Vagina (tissue), 2 donors: ENCODE measurements around the gene INTS6L. TPM values are rescaled to one million over a fixed set of nuclear protein-coding genes. Genes with fewer than 3 reads are reported as not detected.

Experiments
- DNase-seq, 2 donors: peaks; one replicate each; pipeline ENCODE4 v3.0.0-alpha.2; 2017; ENCODE audit errors: extremely low spot score in 2 of 2
- H3K27ac ChIP-seq: fragments of 200-600 bp; sonication (generic); one replicate; pipeline ENCODE4 v1.5.1; 2019
- H3K27me3 ChIP-seq: fragments of 200-600 bp; sonication (generic); one replicate; pipeline ENCODE4 v1.5.1; 2019
- H3K36me3 ChIP-seq, 2 donors: fragments of 200-600 bp; sonication (generic); one replicate each; pipeline ENCODE4 v1.5.1; 2017 to 2019
- H3K4me1 ChIP-seq: fragments of 200-600 bp; sonication (generic); one replicate; pipeline ENCODE4 v1.5.1; 2019
- H3K4me3 ChIP-seq, 2 donors: fragments of 200-600 bp; sonication (generic); 1 replicate in 1 of 2; 2 replicates in 1 of 2; pipeline ENCODE4 v1.5.1; 2016 to 2019
- H3K9me3 ChIP-seq: fragments of 200-600 bp; sonication (generic); one replicate; pipeline ENCODE4 v1.5.1; 2019
- POLR2A ChIP-seq, 2 donors: fragments of 450-650 bp; IDR thresholded peaks; one replicate each; pipeline ENCODE4 v1.6.1; 2017; ENCODE audit warnings: antibody characterized with exemption in 2 of 2, mild to moderate bottlenecking in 2 of 2, moderate library complexity in 2 of 2
- POLR2AphosphoS5 ChIP-seq, 2 donors: sonication (generic); formaldehyde crosslinking; IDR thresholded peaks; one replicate each; pipeline ENCODE4 v1.9.0; 2017; ENCODE audit warnings: antibody characterized with exemption in 2 of 2, mild to moderate bottlenecking in 2 of 2, low read depth in 1 of 2; ENCODE audit not compliant: insufficient read depth in 1 of 2
- intact Hi-C: fragments of 100-400 bp; cut with DNase I; formaldehyde crosslinking; loops from one replicate; pipeline ENCODE4 v1.15.1; 2023
- total RNA-seq: library from RNA; depleted of rRNA; stranded (reverse); fragments of >200 nt; gene quantifications from one replicate; pipeline ENCODE4 v1.2.3, GENCODE V29; 2016
- TF ChIP-seq, protein P1 (sequence below), 3 experiments: fragments of 450-650 bp in 2 of 3; fragments of 200-600 bp in 1 of 3; sonication (generic) in 1 of 3; IDR thresholded peaks; one replicate each; pipeline ENCODE4 v1.5.1; 2017 to 2019; ENCODE audit warnings: antibody characterized with exemption in 3 of 3, mild to moderate bottlenecking in 2 of 3, moderate library complexity in 2 of 3

The INTS6L gene
- total RNA-seq, 1 donor from 2014 or later: 14.7 TPM

DNA sequence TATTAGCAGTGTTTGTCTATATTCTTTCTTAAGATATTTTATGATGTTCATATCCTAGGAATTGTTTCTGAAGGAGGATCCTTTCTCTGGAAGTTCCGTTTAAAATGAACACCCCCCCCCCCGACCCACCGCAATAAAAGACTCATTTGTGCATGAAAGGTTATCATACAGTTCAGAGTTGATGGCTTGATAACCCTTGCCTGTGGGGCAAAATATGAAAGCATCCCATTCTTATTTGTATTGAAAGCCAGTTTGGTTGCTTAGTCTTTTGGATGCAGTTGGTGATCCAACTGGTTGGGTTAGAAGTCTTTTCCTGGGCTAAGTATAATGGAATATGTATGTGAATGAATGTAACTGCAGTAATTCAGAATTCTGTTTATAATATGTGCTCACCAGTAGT, 8.3 kb downstream of the INTS6L start:
- Histone ChIP-seq H3K27ac (no peak overlapping the region), H3K36me3 (no peaks in the 10 kb centered on the region), H3K27me3 (no peaks in the 10 kb centered on the region), H3K4me3 (no peak overlapping the region), H3K9me3 (no peaks in the 10 kb centered on the region), H3K4me1 (no peaks in the 10 kb centered on the region)
- TF ChIP-seq POLR2A (IDR thresholded peaks at IDR 0.05): no peak
- TF ChIP-seq, protein P1, sequence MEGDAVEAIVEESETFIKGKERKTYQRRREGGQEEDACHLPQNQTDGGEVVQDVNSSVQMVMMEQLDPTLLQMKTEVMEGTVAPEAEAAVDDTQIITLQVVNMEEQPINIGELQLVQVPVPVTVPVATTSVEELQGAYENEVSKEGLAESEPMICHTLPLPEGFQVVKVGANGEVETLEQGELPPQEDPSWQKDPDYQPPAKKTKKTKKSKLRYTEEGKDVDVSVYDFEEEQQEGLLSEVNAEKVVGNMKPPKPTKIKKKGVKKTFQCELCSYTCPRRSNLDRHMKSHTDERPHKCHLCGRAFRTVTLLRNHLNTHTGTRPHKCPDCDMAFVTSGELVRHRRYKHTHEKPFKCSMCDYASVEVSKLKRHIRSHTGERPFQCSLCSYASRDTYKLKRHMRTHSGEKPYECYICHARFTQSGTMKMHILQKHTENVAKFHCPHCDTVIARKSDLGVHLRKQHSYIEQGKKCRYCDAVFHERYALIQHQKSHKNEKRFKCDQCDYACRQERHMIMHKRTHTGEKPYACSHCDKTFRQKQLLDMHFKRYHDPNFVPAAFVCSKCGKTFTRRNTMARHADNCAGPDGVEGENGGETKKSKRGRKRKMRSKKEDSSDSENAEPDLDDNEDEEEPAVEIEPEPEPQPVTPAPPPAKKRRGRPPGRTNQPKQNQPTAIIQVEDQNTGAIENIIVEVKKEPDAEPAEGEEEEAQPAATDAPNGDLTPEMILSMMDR (IDR thresholded peaks at IDR 0.05): no peak
- no peak for TF ChIP-seq POLR2AphosphoS5 (IDR thresholded peaks at IDR 0.05; ENCODE audit: insufficient read depth in 1 of 2, low read depth in 1 of 2)
- no peak for DNase-seq
- intact Hi-C loops: no loop called here

DNA sequence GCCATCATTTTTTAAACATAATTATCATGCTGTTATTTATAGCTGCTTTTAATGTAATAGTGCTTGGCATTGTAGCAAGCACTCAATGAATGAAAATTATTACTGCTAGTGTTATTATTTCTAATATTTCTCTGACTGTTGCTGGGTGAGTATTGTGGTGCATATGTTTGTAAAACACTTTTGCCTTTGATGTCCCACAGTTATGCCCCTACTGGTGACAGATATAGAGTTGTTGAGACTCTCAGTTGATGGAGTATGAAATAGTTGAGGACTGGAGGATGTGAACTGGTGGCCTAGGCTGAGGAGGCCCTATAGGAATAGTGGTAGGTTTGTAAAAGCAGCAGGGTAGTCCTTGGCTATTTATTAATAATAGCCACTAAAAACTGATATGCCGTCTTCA, 9.6 kb downstream of the INTS6L start:
- no peaks in the 10 kb centered on the region for H3K9me3 ChIP-seq
- TF ChIP-seq POLR2A (IDR thresholded peaks at IDR 0.05) (no peak), POLR2AphosphoS5 (IDR thresholded peaks at IDR 0.05; ENCODE audit: insufficient read depth in 1 of 2, low read depth in 1 of 2) (no peak)
- TF ChIP-seq, protein P1 (IDR thresholded peaks at IDR 0.05): no peak
- intact Hi-C loops: no loop called here

DNA sequence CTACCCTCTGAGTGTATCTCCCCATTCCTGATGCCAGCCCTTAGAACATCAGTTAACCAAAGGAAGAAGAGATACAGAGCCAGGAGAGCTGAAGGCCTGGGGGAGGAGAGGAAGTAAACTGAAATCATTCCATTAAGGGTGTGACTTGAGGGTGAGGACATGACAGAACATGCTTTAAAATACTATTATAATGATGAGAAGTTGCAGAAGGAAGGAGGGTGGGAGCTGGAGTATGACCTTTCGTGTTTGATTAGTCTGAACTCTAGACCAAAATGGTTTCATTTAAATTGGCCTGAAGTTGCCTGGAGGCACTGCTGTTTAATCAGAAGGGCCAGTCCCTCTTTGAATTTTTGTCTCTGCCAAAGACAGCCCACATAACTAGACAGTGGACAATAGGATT, 11.4 kb downstream of the INTS6L start:
- no peaks in the 10 kb centered on the region for H3K9me3 ChIP-seq
- no peaks in the 10 kb centered on the region for H3K27me3 ChIP-seq
- H3K27ac ChIP-seq: no peak overlapping the region
- TF ChIP-seq POLR2A (IDR thresholded peaks at IDR 0.05) (no peak), POLR2AphosphoS5 (IDR thresholded peaks at IDR 0.05; ENCODE audit: insufficient read depth in 1 of 2, low read depth in 1 of 2) (no peak)
- TF ChIP-seq, protein P1 (IDR thresholded peaks at IDR 0.05): no peak
- H3K4me3 ChIP-seq: no peak overlapping the region
- H3K4me1 ChIP-seq: no peaks in the 10 kb centered on the region
- no peaks in the 10 kb centered on the region for H3K36me3 ChIP-seq
- intact Hi-C loops: no loop called here
- DNase-seq: no peak

More for the DNA sequence above, 9.6 kb downstream of the INTS6L start:
- Histone ChIP-seq H3K36me3 (no peaks in the 10 kb centered on the region), H3K4me3 (no peak overlapping the region), H3K4me1 (no peaks in the 10 kb centered on the region), H3K27ac (no peak overlapping the region), H3K27me3 (no peaks in the 10 kb centered on the region)
- DNase-seq: no peak

DNA sequence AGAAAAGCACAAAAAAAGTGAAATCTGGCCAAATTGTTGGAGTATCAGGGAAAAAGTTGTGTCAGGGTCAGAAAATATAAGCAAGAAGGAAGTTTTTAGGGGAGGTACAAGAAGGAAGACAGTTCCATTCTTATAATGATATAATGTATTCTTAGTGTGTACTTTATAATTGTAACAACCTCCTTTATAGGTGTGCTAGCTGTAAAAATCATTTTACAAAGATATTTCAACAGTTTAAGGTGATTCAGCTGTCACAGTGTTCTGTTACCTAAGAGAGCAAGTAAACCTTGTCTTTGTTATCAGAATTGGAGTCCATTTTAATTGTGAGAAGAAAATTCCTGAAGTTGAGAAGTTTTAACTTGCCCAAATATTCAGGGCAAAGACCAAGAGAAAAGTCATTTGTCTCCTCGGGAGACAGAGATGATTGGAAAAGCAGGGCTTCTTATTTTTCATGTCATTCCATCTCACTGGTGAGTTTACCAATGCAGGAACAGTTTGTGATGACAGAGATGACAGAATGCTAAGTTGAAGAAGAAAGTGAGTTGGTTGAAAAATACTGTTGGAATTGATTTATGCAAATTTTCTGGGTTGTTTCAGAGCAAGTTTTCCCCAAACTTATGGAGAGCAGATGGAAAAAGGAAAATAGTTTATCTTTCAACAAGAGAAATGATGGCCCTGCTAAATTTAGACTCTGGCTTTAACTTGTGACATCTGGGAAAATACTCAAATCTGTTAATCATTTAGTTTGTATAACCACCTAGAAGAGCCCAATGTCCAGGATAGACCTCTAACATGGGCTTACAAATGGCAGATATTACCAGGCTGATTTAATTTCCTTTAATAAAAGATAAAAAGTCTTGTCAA, 14.8 kb downstream of the INTS6L start:
- Histone ChIP-seq H3K9me3 (no peaks in the 10 kb centered on the region), H3K36me3 (no peaks in the 10 kb centered on the region), H3K4me3 (no peak overlapping the region), H3K4me1 (no peaks in the 10 kb centered on the region), H3K27me3 (no peaks in the 10 kb centered on the region), H3K27ac (no peak overlapping the region)
- TF ChIP-seq POLR2AphosphoS5 (IDR thresholded peaks at IDR 0.05; ENCODE audit: insufficient read depth in 1 of 2, low read depth in 1 of 2) (no peak), POLR2A (IDR thresholded peaks at IDR 0.05) (no peak)
- TF ChIP-seq, protein P1 (IDR thresholded peaks at IDR 0.05): no peak
- no peak for DNase-seq
- intact Hi-C loops: no loop called here

DNA sequence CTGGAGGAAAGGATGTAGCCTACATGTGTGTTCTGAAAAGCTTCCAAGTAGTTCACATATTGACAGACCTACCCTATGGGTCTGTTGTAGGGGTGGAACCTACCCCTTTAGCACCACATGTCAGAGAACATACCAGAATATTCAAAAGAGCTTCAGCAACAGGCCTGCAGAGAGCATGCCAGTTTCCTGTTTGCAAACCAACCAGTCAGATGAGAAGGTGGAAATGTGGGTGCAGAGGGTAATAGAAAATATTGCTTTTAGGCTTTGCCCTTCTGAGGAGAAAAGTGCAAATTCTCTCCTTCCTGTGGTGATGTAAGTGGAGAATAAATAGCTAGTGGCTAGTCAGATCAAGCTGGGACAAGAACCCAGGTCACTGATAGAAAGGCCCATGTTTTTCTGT, 16.4 kb downstream of the INTS6L start:
- Histone ChIP-seq H3K27ac (no peak overlapping the region), H3K36me3 (no peaks in the 10 kb centered on the region), H3K27me3 (no peaks in the 10 kb centered on the region), H3K4me3 (no peak overlapping the region), H3K9me3 (no peaks in the 10 kb centered on the region), H3K4me1 (no peaks in the 10 kb centered on the region)
- no peak for DNase-seq
- TF ChIP-seq, protein P1 (IDR thresholded peaks at IDR 0.05): no peak
- TF ChIP-seq POLR2AphosphoS5 (IDR thresholded peaks at IDR 0.05; ENCODE audit: insufficient read depth in 1 of 2, low read depth in 1 of 2) (no peak), POLR2A (IDR thresholded peaks at IDR 0.05) (no peak)
- intact Hi-C loops: no loop called here
